ENCODE measurements around the gene CARMIL1.
"Not testable (repeated sequence)": the region's sequence is repeated elsewhere in the genome, so short reads cannot be mapped to it uniquely, and the experiment has no call there.

CARMIL1 gene

DNA sequence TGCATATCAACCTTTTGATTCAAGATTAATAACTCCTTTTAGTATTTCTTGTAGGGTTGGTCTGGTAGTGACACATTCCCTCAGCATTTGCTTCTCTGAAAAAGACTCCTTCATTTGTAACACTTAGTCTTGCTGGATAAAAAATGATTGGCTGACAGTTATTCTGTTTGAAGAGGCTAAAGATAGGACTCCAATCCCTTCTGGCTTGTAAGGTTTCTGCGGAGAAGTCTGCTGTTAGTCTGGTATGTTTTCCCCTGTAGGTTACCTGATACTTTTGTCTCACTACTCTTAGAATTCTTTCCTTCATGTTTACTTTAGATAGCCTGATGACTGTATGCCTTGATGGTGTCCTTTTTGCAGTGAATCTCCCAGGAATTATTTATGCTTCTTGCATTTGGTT lies 96.0 kb downstream of the CARMIL1 start:
- DNase-seq: no peak

DNA sequence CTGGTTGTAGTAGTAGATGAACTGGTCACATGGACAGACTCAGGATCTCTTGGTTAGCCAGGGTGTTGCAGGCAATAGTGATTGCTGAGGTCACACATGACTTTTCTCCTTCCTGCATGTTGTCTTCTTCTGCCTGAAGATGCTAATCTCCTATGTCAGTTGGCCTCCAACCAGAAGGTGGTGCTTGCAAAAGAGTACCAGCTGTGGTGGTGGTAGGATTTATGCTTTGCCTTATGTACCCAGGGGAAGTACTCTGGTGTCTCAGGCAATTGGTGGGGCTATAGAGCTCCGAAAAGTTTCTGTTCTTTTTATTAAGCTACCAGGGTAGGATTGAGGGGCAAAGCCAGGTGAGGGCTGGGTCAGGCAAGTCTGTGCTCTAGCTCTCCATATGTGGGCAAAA lies 98.5 kb downstream of the CARMIL1 start:
- no peak for DNase-seq

DNA sequence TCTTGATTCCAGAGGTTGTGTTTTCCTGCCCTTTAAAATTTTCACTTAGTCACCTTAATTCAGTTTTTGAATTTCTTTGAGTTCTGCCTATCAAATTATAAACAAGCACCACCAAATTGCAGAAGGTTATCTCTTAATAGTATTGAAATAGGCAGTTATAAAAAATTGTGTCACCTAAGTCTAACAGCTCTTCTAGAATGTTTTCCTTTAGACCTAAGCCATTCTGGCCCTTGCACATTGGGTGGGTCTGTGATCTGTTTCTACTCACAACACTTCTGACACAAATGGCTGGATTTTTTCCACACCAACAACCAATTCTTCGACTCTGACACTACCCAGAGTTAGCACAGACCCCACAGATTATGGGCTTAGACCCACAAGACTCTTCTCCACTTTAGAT lies 101.9 kb downstream of the CARMIL1 start:
- no peak for DNase-seq

DNA sequence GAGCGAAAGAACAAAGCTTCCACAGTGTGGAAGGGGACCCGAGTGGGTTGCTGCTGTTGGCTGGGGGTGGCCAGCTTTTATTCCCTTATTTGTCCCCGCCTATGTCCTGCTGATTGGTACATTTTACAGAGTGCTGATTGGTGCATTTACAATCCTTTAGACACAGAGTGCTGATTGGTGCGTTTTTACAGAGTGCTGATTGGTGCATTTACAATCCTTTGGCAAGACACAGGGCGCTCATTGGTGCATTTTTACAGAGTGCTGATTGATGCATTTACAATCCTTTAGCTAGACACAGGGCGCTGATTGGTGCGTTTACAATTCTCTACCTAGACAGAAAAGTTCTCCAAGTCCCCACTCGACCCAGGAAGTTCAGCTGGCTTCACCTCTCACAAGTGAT lies 103.3 kb downstream of the CARMIL1 start:
- DNase-seq: not testable (repeated sequence)

DNA sequence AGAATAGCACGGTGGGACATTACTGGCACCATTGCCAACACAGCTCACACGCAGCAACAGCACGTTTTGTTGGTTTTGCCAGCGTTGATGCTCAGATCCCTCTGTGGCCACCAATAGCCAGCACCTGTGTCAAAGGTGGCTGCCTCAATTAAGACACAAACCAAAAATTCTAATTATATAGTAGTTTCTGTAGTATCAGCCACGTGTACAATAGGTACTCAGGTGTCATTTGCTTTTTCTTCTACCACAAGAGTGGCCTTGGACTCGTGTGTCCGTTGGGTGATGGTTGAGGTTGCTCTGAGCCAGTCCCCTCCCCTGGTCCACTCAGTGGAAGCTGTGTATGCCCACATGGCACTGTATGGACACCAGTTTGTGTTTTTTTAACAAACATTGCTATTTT lies 105.1 kb downstream of the CARMIL1 start:
- DNase-seq: no peak

DNA sequence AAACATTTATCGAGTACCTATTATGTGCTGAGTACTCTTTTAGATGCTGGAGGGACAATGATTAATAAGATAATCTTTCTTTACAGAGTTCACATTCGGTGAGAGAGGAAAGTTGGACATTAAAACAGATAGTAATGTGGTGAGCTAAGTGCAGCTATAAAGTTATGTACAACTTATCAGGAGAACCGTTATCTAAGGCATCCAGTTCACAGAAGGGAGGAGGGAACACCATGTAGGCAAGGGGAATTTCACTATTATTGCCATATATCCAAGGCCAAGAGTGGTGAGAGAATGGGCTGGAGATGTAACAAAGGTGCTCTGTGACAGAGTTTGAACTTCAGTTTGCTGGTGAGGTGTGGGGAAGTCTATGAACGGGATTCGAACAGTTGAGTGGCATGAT lies 105.8 kb downstream of the CARMIL1 start:
- DNase-seq: no peak

DNA sequence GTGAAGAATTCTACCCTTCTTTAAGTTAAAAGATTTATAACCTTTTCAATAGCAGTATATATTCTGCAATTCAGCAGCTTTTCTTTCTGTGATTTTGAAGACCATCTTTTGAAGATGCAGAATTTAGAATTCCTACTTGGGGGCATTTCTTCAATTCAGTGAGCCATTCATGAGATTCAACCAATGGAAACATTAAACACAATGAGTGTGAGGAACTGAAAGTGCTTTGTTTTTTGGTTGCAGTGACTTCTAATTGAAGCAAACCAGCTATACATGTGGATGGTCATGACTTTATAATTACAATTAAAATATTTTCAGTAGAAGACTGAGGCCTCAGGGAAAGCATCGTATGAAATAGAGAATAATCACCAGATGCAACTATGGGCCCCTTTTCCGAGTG lies 108.3 kb downstream of the CARMIL1 start:
- no peak for DNase-seq

DNA sequence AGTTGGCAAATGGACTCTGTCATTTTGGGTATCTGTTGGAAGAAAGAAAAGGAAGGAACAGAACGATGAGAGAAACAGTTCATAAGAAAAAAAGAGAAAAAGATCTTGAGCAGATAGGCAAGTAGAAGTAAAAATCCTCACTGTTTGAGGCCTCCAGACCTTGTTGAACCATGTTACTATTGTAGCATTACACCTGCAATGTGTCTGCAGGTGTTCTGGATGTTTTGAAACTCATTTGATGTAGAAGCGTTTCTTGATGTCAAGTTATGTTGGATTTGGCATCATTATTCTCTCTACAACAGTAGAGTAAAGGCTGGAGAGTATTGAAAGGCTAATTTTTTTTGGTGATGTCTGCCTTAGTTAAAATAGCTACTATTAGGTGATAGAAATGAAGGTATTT lies 108.7 kb downstream of the CARMIL1 start:
- DNase-seq: no peak

DNA sequence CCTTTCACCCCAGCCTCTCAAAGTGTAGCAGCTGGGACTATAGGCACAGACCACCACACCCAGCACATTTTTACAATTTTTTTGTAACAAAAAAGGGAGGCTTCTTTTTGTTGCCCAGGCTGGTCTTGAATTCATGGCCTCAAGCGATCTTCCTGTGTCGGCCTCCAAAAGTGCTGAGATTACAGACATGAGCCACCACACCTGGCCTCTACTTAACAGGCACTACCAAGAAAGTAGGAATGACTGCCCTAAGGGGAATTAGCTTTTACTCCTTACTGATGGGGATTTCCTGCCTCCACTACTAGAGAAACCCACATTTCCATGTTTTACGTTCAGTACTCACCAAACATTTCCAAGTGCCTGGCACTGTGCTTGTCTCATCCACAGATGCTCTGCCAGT lies 109.6 kb downstream of the CARMIL1 start:
- DNase-seq: no peak

DNA sequence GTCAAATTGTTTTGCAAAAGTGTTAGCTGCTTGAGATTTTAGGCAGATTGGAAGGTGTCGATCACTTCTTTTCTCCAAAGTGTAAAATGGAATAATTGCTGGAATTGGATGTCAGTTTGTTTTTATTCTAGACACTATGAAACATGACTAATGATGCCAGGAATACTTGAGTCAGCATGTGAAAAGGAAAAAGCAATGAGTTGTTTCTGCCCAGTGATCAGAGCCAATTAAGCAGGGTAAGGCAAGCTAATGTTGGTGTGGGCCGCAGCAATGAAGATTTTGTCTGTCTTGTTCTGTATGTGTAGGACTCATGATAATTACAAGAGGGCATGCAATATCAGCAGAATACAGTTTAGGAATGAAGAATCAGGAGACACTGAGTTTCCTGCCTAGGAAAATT lies 110.3 kb downstream of the CARMIL1 start:
- peak; percentile 67 for DNase-seq

DNA sequence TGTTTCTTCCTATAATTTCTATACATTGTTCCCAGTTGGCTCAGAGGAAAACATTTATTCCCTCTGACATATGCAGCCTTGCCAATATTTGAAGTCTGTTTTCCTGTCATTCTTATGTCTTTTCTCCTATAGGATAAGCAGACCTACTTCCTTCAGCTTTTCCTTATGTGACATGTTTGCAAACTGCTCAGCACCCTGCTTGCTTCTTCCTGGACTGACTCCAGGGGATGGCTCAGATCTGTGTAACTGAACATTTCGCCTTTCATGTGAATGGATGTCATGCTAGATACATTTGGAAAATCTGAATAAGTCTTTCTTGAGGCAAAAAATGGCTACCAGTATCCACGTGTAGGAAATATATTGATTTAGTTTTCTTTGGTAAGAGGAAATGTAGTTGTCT lies 113.2 kb downstream of the CARMIL1 start:
- no peak for DNase-seq

DNA sequence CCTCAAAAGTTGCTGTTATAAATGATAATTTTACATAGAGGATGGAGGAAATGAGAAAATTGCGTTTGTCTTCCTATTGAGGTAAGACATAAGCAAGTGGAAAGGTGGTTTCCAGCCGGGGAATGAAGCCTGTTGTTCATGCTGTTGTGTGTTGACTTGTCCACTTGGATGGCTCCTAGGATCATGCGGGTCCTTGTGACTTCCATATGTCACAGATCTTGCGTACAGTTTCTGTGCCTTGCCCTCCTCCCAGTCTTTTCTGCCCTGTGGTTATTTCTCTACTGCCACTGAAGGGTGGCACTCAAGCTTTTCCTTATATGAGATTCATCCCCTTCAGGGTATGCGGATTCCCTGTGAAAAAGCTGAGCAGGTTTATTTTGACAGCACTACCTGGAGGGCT lies 116.6 kb downstream of the CARMIL1 start:
- no peak for DNase-seq

DNA sequence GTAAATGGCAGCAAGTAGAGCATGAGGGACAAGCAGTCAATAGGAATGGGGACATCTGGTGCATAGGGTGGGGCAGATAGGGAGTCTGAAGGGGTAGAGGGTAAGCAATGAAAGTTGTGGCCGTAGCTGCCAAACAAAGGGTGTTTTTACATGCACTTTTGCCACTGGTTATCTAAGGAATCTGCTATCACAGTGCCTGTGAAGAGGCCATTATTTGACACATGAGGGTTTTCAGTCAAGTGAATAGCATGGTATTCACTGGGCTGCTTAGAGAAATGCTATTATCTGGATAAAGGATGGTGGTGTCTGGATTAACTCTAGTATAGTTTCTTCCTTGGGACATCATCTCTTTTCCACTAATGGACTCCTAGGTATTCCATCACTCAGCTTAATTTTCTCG lies 118.2 kb downstream of the CARMIL1 start:
- no peak for DNase-seq

DNA sequence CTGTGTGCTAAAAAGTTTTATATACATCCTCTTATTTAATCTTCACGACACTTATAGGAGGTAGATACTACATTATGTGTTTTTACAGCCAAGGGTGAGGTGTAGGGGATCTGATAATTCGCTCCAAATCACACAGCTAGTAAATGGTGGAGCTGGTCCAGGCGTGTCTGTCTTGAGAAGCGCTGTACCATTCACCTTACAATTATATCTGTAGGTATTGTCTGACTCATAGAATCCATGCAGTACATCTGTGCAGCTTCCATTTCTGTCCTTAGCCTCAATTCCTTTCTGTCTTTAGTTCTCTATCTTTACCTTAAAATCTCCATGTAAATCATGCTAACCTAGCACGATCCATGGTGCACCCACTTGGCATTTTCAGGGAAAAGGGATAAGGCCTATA lies 120.7 kb downstream of the CARMIL1 start:
- no peak for DNase-seq

DNA sequence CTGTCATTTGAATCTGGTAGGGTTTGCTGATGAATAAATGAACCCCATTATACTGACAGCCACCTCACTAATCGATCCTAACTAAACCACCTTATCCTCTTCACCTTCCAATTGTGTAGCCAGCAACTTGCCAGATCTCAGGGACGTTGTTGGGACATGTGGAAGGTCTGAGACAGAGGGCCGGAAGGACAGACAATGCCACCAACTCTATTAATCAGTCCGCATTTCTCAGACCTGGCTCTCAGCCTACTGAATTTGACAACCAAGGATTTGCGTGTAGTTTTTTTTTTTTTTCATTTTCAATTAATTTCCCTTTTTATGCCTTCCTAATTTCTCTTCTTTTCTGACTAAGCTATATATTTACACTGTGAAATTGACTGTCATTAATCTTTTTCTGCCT lies 122.5 kb downstream of the CARMIL1 start:
- DNase-seq: no peak

DNA sequence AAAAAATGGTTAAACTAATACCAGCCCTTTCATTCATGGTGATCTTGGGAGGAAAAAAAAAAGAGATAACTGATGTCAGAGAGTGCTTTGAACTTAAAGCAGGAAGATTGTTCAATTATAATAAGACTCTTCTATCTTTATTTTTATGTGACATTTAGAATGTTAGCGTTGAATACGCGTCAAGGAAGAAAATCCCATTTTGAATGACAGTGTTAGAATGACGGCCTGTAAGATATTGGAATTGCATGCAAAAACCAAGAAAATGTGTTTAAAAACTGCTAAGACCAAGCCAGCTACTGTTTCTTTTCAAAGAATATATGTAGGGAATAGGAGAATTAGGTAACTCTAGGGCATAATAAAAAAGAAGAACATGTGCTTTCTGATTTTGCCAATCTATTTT lies 123.0 kb downstream of the CARMIL1 start:
- DNase-seq: no peak

DNA sequence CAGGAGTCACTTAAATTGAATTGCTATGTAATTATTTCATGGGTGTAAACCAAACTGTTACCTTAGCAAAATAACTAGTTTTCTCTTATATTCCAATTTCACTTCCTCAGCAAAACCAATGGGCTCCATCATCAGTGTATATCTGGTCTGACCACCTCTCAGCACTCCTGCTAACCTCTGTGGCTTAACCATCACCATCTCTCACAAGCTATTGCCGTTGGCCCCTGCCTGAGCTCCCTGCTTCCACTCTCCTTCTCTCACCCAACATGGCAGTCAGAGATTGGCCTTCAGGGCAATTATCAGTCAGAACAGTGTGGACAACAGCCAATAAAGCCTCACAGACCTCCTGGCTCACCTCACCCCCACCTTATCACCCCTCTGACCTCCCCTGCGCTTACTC lies 124.0 kb downstream of the CARMIL1 start:
- DNase-seq: no peak

DNA sequence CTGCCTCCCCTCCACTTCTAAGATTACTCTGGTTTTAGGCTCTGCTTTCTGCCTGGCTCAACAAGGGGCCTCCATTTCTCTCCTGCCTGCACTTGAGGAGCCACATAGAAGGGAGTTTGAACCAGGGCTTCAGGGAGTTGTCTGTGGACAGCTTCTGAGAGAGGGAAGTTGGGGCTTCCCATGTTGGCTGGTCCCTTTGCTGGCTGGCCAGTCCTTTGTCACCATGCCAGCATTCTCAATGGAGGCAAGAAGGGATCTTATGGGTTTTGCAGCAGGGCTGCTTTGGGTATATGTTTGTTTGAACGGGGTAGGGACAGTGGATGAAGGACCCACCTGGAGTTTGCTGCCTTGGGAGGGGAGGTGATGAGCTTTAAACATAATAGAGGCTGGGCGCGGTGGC lies 124.9 kb downstream of the CARMIL1 start:
- no peak for DNase-seq

DNA sequence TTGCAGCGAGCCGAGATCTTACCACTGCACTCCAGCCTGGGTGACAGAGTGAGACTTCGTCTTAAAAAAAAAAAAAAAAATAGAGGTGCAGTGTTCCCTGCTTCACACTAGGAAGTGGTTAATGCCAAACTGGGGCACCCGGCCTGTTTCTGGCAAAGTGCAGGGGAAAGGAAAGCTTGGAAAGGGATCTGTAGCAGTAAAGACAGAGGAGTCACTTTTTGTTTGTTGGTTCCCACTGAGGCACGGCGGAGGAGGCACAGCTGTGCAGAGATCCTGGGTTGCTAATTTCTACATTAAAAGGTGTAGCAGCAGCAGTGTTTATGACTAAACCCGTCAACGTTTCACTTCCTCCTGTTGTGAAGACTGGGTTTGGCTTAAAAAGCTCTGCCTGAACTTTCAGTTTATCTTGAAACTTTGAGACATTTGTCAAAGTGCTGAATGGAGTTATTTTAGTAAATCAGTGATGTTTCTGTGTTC lies 125.6 kb downstream of the CARMIL1 start:
- no peak for DNase-seq

DNA sequence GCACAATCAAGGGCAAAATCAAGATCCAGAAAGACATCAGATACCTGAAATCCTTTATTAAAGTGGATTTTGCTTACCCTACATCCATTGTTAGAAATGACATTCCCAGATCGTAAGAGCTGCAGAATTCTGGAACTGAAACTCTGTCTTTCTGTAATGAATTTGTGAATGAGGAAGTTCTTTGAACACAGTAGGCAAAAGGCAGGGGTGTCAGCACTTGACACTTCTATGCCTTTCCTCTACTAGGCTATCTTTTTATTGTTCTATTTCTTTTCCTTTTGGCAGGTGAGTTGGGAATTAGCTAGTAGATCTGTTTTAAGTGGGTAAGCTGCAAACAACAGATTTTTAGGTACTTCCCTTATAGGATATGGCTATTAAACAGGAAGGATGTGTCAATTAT lies 126.3 kb downstream of the CARMIL1 start:
- no peak for DNase-seq

DNA sequence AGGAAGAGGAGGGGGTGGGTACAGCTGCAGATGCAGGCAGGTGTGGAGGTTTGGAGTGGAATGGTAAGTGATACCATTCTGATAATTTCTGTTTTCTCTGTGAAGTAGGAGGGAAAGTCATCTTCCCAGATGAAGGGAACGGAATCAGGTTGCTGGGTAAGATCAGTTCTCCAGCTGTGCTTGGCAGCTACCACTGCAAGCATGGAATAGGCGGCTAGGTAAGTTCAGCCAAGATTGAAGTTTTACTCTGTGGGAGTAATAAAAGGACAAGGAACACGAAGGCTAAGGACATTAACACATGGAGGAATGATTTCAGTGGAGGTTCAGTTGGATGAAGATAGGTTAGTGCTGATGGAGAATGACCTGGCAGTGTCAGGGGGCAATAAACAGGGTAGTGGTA lies 128.3 kb downstream of the CARMIL1 start:
- DNase-seq: no peak

DNA sequence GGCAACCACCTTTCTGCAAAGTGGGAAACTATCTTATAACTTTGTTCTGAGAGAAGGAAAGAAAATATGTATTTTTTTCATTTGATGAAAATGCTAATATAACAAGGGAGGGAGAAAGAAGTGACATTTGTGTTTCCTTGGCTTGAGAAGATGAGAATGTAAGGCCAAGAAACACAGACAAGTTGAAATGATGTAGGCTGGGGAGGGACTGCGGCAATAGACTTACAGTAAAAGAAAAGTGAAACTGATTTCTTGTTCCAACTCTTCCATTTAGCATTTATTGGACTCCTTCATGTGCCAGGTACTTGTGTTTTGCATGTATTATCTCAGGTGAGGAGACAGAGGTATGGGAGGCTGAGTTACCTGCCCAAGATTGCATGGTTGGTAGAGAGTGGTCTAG lies 130.9 kb downstream of the CARMIL1 start:
- no peak for DNase-seq

DNA sequence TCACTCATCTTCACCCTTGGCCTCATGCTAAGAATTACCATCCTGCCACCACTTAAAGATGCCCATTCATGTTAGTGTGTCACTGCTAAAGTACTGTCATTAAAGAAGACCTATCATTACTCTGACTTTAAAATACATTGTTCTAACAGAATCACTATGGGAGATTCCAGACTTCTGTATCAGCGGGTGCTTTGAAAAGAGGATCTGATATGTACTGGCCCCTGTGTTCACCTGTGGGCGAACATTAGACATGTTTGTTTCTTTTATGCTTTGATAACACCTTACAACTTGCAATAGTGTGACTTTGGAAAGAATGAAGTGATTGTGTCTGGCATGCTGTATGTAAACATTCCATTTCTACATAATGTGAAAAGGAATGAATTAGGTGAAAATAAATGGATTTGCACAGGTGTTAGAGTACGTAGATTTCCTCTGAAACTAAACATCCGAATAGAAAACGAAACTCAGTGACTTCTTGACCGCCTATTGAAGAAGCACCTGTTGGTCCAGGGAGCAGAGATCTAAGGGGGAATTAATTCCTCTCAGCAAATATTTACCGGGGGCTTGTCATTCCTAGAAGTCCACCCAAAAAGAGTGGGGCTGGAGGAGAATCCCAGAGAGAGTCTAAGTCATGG lies 132.3 kb downstream of the CARMIL1 start:
- DNase-seq: no peak

DNA sequence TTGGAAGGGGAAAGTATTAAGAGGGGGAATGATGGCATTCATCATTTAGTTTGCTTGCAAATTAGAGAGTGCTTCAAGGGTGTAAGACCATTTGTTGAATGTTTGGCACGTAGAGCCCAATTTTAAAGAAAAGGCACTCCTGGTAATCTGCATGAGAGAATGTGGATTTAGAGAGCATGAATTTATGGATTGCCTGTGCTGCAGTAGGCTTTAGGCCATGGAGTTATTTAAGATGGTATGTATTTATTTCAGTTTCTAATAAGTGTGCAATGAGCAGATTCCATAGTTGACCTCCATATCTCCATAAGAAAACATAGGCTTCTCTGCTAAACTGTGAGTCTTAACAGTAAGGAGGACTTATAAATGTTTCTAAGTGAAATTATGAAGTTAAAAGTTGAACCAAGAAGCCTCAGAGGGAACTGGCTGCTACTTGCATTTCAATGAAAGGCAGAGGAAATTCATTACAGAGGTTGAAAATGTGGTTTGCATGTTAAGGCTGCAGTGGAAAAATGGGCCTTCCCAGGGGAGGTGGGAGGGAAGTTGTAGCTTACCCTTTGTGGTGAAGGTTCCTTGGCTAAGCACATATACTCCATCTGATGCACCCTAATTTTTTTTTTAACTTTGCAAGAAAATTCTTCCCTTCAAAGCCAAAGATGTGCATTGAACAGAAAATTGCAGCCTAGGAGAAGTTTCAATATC lies 134.2 kb downstream of the CARMIL1 start:
- DNase-seq: no peak

DNA sequence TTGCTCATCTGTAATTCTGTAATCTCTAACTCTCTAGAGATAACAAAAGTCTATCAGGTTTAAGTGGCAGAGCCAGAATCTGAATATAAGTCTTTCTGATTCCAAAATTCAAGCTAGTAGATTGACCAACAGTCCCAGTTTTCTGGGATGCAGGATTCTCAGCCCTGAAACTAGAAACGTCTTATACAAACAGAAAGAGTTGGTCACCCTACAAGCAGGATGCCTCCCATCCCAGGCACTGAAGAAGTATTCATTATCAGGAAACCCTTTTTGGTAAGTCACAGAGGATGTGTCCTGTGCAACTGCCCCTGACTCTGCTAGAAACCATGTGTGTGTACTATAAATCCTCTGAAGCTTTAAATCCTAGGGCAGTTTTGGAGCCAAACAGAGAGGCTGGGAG lies 135.0 kb downstream of the CARMIL1 start:
- no peak for DNase-seq
